B cell (primary cell): ENCODE results near the gene NAV1. TPM values are rescaled to one million over a fixed set of nuclear protein-coding genes. Genes with fewer than 3 reads are reported as not detected.

Source experiments
- ATAC-seq: fragments of 200-7000 bp; cut with Tn5 transposase; one replicate; pipeline ENCODE4 v1.10.0; 2021; ENCODE audit warnings: low read depth, mild to moderate bottlenecking, moderate number of reproducible peaks, moderate library complexity
- CTCF ChIA-PET: fragments of 350-600 bp; sonication (Branson Sonifier 250); formaldehyde crosslinking; loops from one replicate; lab custom pipeline; 2021; ENCODE audit warnings: antibody characterized with exemption, inconsistent platforms; lab: Charles Lee
- POLR2A ChIA-PET: fragments of 350-600 bp; sonication (Branson Sonifier 250); formaldehyde crosslinking; loops from one replicate; lab custom pipeline; 2021; ENCODE audit warnings: antibody characterized with exemption; lab: Charles Lee
- DNase-seq: peaks from one replicate; pipeline ENCODE4 v3.0.0; 2013
- H2AFZ ChIP-seq: 2 replicates; pipeline ENCODE4 v1.6.1; 2012; ENCODE audit warnings: mild to moderate bottlenecking, low read depth, low read length; ENCODE audit not compliant: insufficient read depth, poor library complexity, severe bottlenecking
- H3K27ac ChIP-seq, 2 donors: 1 replicate in 1 of 2; 2 replicates in 1 of 2; pipeline ENCODE4 v1.5.1; 2012 to 2013; ENCODE audit warnings: low read length in 2 of 2, mild to moderate bottlenecking in 2 of 2, moderate library complexity in 1 of 2
- H3K27me3 ChIP-seq, 4 experiments: fragments of 200-600 bp in 1 of 4; sonication (generic) in 1 of 4; replicated peaks in 1 of 4; 1 replicate in 2 of 4; 2 replicates in 2 of 4; pipeline versions ENCODE4 v1.6.1 to v1.7.0; 2013 to 2016; ENCODE audit warnings: low read length in 3 of 4, mild to moderate bottlenecking in 2 of 4, mixed read lengths in 1 of 4, moderate library complexity in 1 of 4; ENCODE audit not compliant: insufficient read depth in 4 of 4, control insufficient read depth in 3 of 4; ENCODE audit errors: control extremely low read depth in 1 of 4
- H3K36me3 ChIP-seq, 2 experiments: replicated peaks in 1 of 2; 1 replicate in 1 of 2; 2 replicates in 1 of 2; pipeline versions ENCODE4 v1.6.1 to v1.7.1; 2013; ENCODE audit warnings: low read length in 1 of 2; ENCODE audit not compliant: insufficient read depth in 2 of 2, control insufficient read depth in 1 of 2; ENCODE audit errors: control extremely low read depth in 1 of 2, extremely low read depth in 1 of 2
- H3K4me1 ChIP-seq, 2 donors: fragments of 200-600 bp in 1 of 2; sonication (generic) in 1 of 2; 1 replicate in 1 of 2; 2 replicates in 1 of 2; pipeline versions ENCODE4 v1.5.1 to v1.6.1; 2013 to 2017; ENCODE audit warnings: low read length in 2 of 2; ENCODE audit not compliant: control insufficient read depth in 2 of 2, insufficient read depth in 2 of 2
- H3K4me2 ChIP-seq: replicated peaks from 2 replicates; pipeline ENCODE3; 2012; ENCODE audit warnings: mild to moderate bottlenecking, low read depth, low read length; ENCODE audit not compliant: poor library complexity, severe bottlenecking
- H3K4me3 ChIP-seq, 5 experiments: fragments of 200-600 bp in 1 of 5; sonication (generic) in 1 of 5; 1 replicate in 3 of 5; 2 replicates in 2 of 5; pipeline versions ENCODE4 v1.5.1 to v1.7.0; 2011 to 2016; ENCODE audit warnings: low read length in 4 of 5, mild to moderate bottlenecking in 4 of 5, low read depth in 2 of 5, control low read depth in 1 of 5, moderate library complexity in 1 of 5; ENCODE audit not compliant: insufficient read depth in 1 of 5; ENCODE audit errors: control extremely low read depth in 1 of 5, extremely low read depth in 1 of 5
- H3K79me2 ChIP-seq: fragments of 200-600 bp; sonication (generic); one replicate; pipeline ENCODE4 v1.6.0; 2016; ENCODE audit warnings: low read length; ENCODE audit not compliant: control insufficient read depth, insufficient read depth
- H3K9ac ChIP-seq: fragments of 200-600 bp; sonication (generic); 2 replicates; pipeline ENCODE4 v1.6.1; 2017; ENCODE audit warnings: mild to moderate bottlenecking, low read length, moderate library complexity
- H3K9me3 ChIP-seq, 3 donors: one replicate each; pipeline versions ENCODE4 v1.6.1 to v1.7.1; 2013; ENCODE audit warnings: low read length in 2 of 3; ENCODE audit not compliant: control insufficient read depth in 2 of 3, insufficient read depth in 1 of 3; ENCODE audit errors: control extremely low read depth in 1 of 3
- H4K20me1 ChIP-seq: 2 replicates; pipeline ENCODE4 v1.6.0; 2012; ENCODE audit warnings: mild to moderate bottlenecking, low read length; ENCODE audit not compliant: insufficient read depth, control insufficient read depth, poor library complexity, severe bottlenecking
- H3K27ac Mint-ChIP-seq: one replicate; pipeline ENCODE4 v1.8.0; 2021; ENCODE audit warnings: mixed read lengths
- H3K27me3 Mint-ChIP-seq: one replicate; pipeline ENCODE4 v1.8.0; 2021; ENCODE audit warnings: mixed read lengths
- H3K4me1 Mint-ChIP-seq: one replicate; pipeline ENCODE4 v1.8.0; 2021; ENCODE audit warnings: mixed read lengths
- H3K4me3 Mint-ChIP-seq: one replicate; pipeline ENCODE4 v1.8.0; 2021; ENCODE audit warnings: mixed read lengths
- H3K9me3 Mint-ChIP-seq: one replicate; pipeline ENCODE4 v1.8.0; 2022; ENCODE audit warnings: mixed read lengths; ENCODE audit not compliant: insufficient read depth
- CTCF ChIP-seq: fragments of 200-600 bp; IDR thresholded peaks from one replicate; pipeline ENCODE4 v1.8.0; 2022; ENCODE audit warnings: antibody characterized with exemption, mild to moderate bottlenecking
- EZH2 ChIP-seq: IDR thresholded peaks from 2 replicates; pipeline ENCODE4 v1.6.1; 2012; ENCODE audit warnings: borderline replicate concordance, low read depth, mild to moderate bottlenecking, moderate library complexity, low read length; ENCODE audit not compliant: insufficient read depth, poor library complexity, severe bottlenecking
- WGBS: methylation state at CpG from one replicate; pipeline ENCODE4 v1.1.5; 2013; ENCODE audit warnings: missing lambda C conversion rate; ENCODE audit not compliant: insufficient coverage; 5-methylcytosine and 5-hydroxymethylcytosine counted together
- intact Hi-C: fragments of 100-400 bp; cut with micrococcal nuclease; formaldehyde crosslinking; loops from one replicate; pipeline ENCODE4 v1.10.0; 2022
- polyA plus RNA-seq: library from polyadenylated mRNA; depleted of rRNA; stranded (reverse); fragments of >200 nt; gene quantifications from 2 replicates; pipeline ENCODE4 v1.2.3, GENCODE V29; 2012
- total RNA-seq, 2 donors: library from RNA; stranded (reverse); fragments of 120-200 nt in 1 of 2; gene quantifications; 1 replicate in 1 of 2; 2 replicates in 1 of 2; pipeline versions ENCODE4 v1.2.3 to v1.2.4, GENCODE V29; 2013 to 2022

NAV1 gene
- total and polyA plus RNA-seq, 2 donors (not counting 1 experiment from before 2014, with no cell fraction given): 1.5 to 4.3 TPM

GRCh38 chr1:201570181-201570885 lies 31.4 kb downstream of the NAV1 start:
- CTCF ChIA-PET: interaction anchor here (0.7 to 1.7 kb wide), 2 partner anchors 9 to 11 kb away, joined by 4 read pairs; no protein-coding TSS in a partner anchor
- TF ChIP-seq EZH2 (no peak), CTCF (no peak)
- H3K79me2 ChIP-seq: no peaks in the 10 kb centered on the region

GRCh38 chr1:201570886-201571624 lies 32.1 kb downstream of the NAV1 start:
- H3K4me2 ChIP-seq: no peak overlapping the region

More at GRCh38 chr1:201570181-201570885, 31.4 kb downstream of the NAV1 start:
- no peak overlapping the region for H3K4me2 ChIP-seq
- no peaks in the 10 kb centered on the region for H3K4me1 ChIP-seq
- H3K27me3 ChIP-seq: no peaks in the 10 kb centered on the region
- H3K27me3 Mint-ChIP-seq: no peaks in the 10 kb centered on the region
- H3K9ac ChIP-seq: no peak overlapping the region
- H3K4me3 Mint-ChIP-seq: no peak overlapping the region
- H3K9me3 ChIP-seq: no peaks in the 10 kb centered on the region
- no peaks in the 10 kb centered on the region for H3K36me3 ChIP-seq
- no peak overlapping the region for H2AFZ ChIP-seq
- H3K9me3 Mint-ChIP-seq: no peaks in the 10 kb centered on the region
- no peaks in the 10 kb centered on the region for H4K20me1 ChIP-seq
- 95% methylated on average over 4 of the region's 4 CpGs for WGBS
- H3K27ac ChIP-seq: no peak overlapping the region
- H3K4me3 ChIP-seq: no peak overlapping the region
- H3K27ac Mint-ChIP-seq: no peak overlapping the region
- no peaks in the 10 kb centered on the region for H3K4me1 Mint-ChIP-seq
- no peak for ATAC-seq
- no peak for DNase-seq
- intact Hi-C loops: no loop called here
- POLR2A ChIA-PET: no interaction called here

More at GRCh38 chr1:201570886-201571624, 32.1 kb downstream of the NAV1 start:
- Histone ChIP-seq H4K20me1 (no peaks in the 10 kb centered on the region), H3K79me2 (no peaks in the 10 kb centered on the region), H3K36me3 (no peaks in the 10 kb centered on the region), H3K27me3 (no peaks in the 10 kb centered on the region), H3K4me1 (no peaks in the 10 kb centered on the region), H3K4me3 (no peak overlapping the region), H2AFZ (no peak overlapping the region), H3K9ac (no peak overlapping the region), H3K27ac (no peak overlapping the region), H3K9me3 (no peaks in the 10 kb centered on the region)
- DNase-seq (no peak), ATAC-seq (no peak)
- no peaks in the 10 kb centered on the region for H3K4me1 Mint-ChIP-seq
- POLR2A ChIA-PET: no interaction called here
- TF ChIP-seq CTCF (no peak), EZH2 (no peak)
- H3K27ac Mint-ChIP-seq: no peak overlapping the region
- H3K4me3 Mint-ChIP-seq: no peak overlapping the region
- intact Hi-C loops: no loop called here
- H3K27me3 Mint-ChIP-seq: no peaks in the 10 kb centered on the region
- CTCF ChIA-PET: interaction anchor here (0.7 to 1.7 kb wide), 3 partner anchors 8 to 12 kb away, joined by 4 read pairs; no protein-coding TSS in a partner anchor
- 77% methylated on average over 10 of the region's 10 CpGs for WGBS
- H3K9me3 Mint-ChIP-seq: no peaks in the 10 kb centered on the region
